Measurements from ENCODE around the gene BRAP. TPM values are rescaled to one million over a fixed set of nuclear protein-coding genes. Genes with fewer than 3 reads are reported as not detected.
A peak's percentile ranks its signal among the peaks of the same experiment; 100 is the strongest.
"Not testable (repeated sequence)": the region's sequence is repeated elsewhere in the genome, so short reads cannot be mapped to it uniquely, and the experiment has no call there.

Gene BRAP
- total RNA-seq, 2 experiments from 2014 or later, result 20.2 to 23.6 TPM

GRCh38 chr12:111628505-111629260 lies 57.1 kb downstream of the BRAP start:
- Mint-ChIP-seq H3K4me3 (no peak overlapping the region), H3K27ac (no peak overlapping the region), H3K27me3 (no peaks in the 10 kb centered on the region), H3K4me1 (no peaks in the 10 kb centered on the region), H3K9me3 (no peaks in the 10 kb centered on the region), H3K36me3 (ENCODE audit: low read depth) (no peaks in the 10 kb centered on the region)
- ChIA-PET CTCF (interaction anchor here (0.6 to 1.2 kb wide), 3 partner anchors 10 to 133 kb away, joined by 3 to 4 read pairs (median 3); no protein-coding TSS in a partner anchor), POLR2A (no interaction called here)
- no peak for DNase-seq

DNA sequence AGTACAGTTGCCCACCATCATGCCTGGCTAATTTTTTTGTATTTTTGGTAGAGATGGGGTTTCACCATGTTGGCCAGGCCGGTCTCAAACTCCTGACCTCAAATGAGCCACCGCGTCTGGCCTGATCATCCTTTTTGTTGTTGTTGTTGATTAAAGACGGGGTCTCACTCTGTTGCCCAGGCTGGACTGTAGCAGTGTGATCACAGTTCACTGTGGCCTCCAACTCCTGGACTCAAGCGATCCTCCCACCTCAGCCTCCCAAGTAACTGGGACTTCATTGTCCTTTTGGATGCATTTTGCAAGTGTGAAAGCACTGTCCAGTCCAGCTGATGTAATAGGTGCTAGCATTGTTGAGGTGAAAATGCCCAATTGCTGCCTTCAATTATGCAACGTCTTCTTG lies 59.5 kb downstream of the BRAP start:
- Mint-ChIP-seq H3K36me3 (ENCODE audit: low read depth) (no peaks in the 10 kb centered on the region), H3K27me3 (no peaks in the 10 kb centered on the region), H3K27ac (no peak overlapping the region), H3K4me3 (no peak overlapping the region), H3K9me3 (no peaks in the 10 kb centered on the region), H3K4me1 (no peaks in the 10 kb centered on the region)
- POLR2A ChIA-PET, result no interaction called here
- DNase-seq, result no peak
- CTCF ChIA-PET, result interaction anchor here (0.6 to 0.7 kb wide), 2 partner anchors 34 to 80 kb away, joined by 3 read pairs; no protein-coding TSS in a partner anchor

DNA sequence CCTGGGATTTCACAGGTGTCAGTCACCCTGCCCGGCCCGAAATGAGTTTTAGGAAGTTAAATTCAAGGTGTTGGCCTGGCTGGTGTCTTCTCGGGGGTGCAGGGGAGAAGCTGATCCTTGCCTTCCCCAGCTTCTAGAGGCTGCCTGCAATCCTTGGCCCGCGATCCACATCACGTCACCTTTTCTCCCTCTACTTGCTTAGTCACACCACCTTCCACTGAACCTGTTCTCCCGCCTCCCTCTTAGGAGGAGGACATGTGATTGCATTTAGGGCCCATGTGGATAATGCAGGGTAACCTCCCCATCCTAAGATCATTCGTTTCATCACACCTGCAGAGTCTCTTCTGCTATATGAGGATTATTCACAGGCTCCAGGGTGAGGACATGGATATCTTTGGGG lies 61.2 kb downstream of the BRAP start:
- Mint-ChIP-seq H3K27me3 (no peaks in the 10 kb centered on the region), H3K9me3 (no peaks in the 10 kb centered on the region), H3K27ac (no peak overlapping the region), H3K4me1 (no peaks in the 10 kb centered on the region), H3K4me3 (no peak overlapping the region), H3K36me3 (ENCODE audit: low read depth) (no peaks in the 10 kb centered on the region)
- DNase-seq, result no peak
- CTCF ChIA-PET, result no interaction called here
- POLR2A ChIA-PET, result no interaction called here

GRCh38 chr12:111617841-111618240 lies 67.9 kb downstream of the BRAP start:
- POLR2A ChIA-PET; H3K9me3 Mint-ChIP-seq; H3K36me3 Mint-ChIP-seq (ENCODE audit: low read depth); H3K27ac Mint-ChIP-seq; H3K4me1 Mint-ChIP-seq; DNase-seq; H3K27me3 Mint-ChIP-seq; H3K4me3 Mint-ChIP-seq: not testable (repeated sequence)
- CTCF ChIA-PET, result interaction anchor here (0.6 to 0.7 kb wide), 2 partner anchors 88 to 494 kb away, joined by 3 to 7 read pairs; no protein-coding TSS in a partner anchor

GRCh38 chr12:111616177-111616623 lies 69.6 kb downstream of the BRAP start:
- H3K27me3 Mint-ChIP-seq, result no peaks in the 10 kb centered on the region
- H3K4me1 Mint-ChIP-seq, result peaks cover 4% of the 10 kb centered on the region
- H3K9me3 Mint-ChIP-seq, result no peaks in the 10 kb centered on the region
- H3K4me3 Mint-ChIP-seq, result no peak overlapping the region
- H3K36me3 Mint-ChIP-seq (ENCODE audit: low read depth), result no peaks in the 10 kb centered on the region
- ChIA-PET POLR2A (no interaction called here), CTCF (no interaction called here)
- no peak for DNase-seq
- no peak overlapping the region for H3K27ac Mint-ChIP-seq

- ChIA-PET POLR2A (no interaction called here), CTCF (no interaction called here)
- H3K4me1 Mint-ChIP-seq, result peaks cover under 1% of the 10 kb centered on the region
Measured at GRCh38 chr12:111607239-111607638, 78.5 kb downstream of the BRAP start.

GRCh38 chr12:111606767-111607230 lies 79.0 kb downstream of the BRAP start:
- no peaks in the 10 kb centered on the region for H3K9me3 Mint-ChIP-seq
- H3K4me1 Mint-ChIP-seq, result no peaks in the 10 kb centered on the region
- no peaks in the 10 kb centered on the region for H3K36me3 Mint-ChIP-seq (ENCODE audit: low read depth)
- no peaks in the 10 kb centered on the region for H3K27me3 Mint-ChIP-seq
- no peak overlapping the region for H3K27ac Mint-ChIP-seq
- no peak overlapping the region for H3K4me3 Mint-ChIP-seq
- DNase-seq, result no peak
- POLR2A ChIA-PET, result no interaction called here
- CTCF ChIA-PET, result no interaction called here

More at GRCh38 chr12:111607239-111607638, 78.5 kb downstream of the BRAP start:
- Mint-ChIP-seq H3K36me3 (ENCODE audit: low read depth) (no peaks in the 10 kb centered on the region), H3K9me3 (no peaks in the 10 kb centered on the region), H3K4me3 (no peak overlapping the region), H3K27me3 (no peaks in the 10 kb centered on the region), H3K27ac (no peak overlapping the region)
- DNase-seq, result no peak

DNA sequence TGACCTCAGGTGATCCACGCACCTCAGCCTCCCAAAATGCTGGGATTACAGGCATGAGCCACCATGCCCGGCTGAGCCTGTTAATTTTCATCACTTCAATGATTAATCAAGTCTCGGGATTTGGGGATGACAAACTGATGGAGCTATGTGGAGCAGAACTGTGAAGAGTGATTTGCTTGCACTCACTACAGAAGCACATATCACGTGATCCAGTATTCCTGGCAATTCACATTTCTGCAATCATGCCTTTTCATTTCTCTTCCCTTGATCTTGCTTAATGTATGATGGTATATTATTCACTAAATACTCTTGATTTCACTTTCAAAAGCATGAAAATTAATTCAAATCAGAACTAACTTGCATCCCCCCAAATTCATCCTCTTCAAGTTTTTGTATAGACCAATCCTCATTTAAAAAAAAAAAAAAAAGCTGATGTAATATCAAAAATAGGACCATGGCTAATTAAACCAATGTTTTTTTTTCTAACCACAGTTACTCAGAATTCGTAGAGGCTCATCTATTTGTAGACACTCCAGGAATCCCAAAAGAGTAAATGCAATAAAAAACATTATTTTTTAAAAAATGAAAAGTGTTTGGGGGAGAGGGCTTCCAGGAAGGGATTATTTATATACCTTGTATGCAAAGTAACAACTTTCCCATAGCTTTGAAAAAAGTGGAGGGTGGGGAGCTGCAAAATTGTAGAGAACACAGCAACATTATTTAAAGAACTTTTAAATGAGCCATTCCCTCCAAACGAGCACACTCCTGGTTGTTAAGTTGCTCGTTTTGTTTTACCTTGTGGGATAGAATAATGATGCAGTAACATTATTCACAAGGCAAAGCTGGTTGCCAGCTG lies 79.6 kb downstream of the BRAP start:
- Mint-ChIP-seq H3K4me1 (no peaks in the 10 kb centered on the region), H3K27me3 (no peaks in the 10 kb centered on the region), H3K9me3 (no peaks in the 10 kb centered on the region), H3K4me3 (no peak overlapping the region), H3K36me3 (ENCODE audit: low read depth) (no peaks in the 10 kb centered on the region), H3K27ac (no peak overlapping the region)
- ChIA-PET POLR2A (no interaction called here), CTCF (no interaction called here)
- DNase-seq, result no peak

DNA sequence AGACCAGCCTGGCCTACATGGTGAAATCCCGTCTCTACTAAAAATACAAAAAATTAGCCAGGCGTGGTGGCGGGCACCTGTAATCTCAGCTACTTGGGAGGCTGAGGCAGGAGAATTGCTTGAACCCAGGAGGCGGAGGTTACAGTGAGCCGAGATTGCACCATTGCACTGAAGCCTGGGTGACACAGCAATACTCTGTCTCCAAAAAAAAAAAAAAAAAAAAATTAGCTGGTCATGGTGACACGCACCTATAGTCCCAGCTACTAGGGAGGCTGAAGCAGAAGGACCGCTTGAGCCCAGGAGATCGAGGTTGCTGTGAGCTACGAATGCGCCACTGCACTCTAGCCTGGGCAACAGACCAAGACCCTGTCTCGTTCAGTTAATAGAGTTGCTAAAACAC lies 82.9 kb downstream of the BRAP start:
- CTCF ChIA-PET, result interaction anchor here (0.7 kb wide), 1 partner anchor 90 kb away, joined by 3 read pairs; no protein-coding TSS in a partner anchor
- not testable (repeated sequence) for H3K36me3 Mint-ChIP-seq (ENCODE audit: low read depth); H3K4me3 Mint-ChIP-seq; H3K27me3 Mint-ChIP-seq; H3K4me1 Mint-ChIP-seq; DNase-seq; H3K27ac Mint-ChIP-seq; H3K9me3 Mint-ChIP-seq
- POLR2A ChIA-PET, result interaction anchor here (0.6 kb wide), 1 partner anchor 50 kb away, joined by 6 read pairs; no protein-coding TSS in a partner anchor

GRCh38 chr12:111602348-111602747 lies 83.4 kb downstream of the BRAP start:
- no peak overlapping the region for H3K4me3 Mint-ChIP-seq
- no peaks in the 10 kb centered on the region for H3K27me3 Mint-ChIP-seq
- H3K9me3 Mint-ChIP-seq, result no peaks in the 10 kb centered on the region
- no peak overlapping the region for H3K27ac Mint-ChIP-seq
- H3K36me3 Mint-ChIP-seq (ENCODE audit: low read depth), result no peaks in the 10 kb centered on the region
- no peak for DNase-seq
- ChIA-PET POLR2A (no interaction called here), CTCF (no interaction called here)
- H3K4me1 Mint-ChIP-seq, result peaks cover 12% of the 10 kb centered on the region

GRCh38 chr12:111600986-111601385 lies 84.8 kb downstream of the BRAP start:
- H3K4me3 Mint-ChIP-seq; H3K27ac Mint-ChIP-seq; H3K36me3 Mint-ChIP-seq (ENCODE audit: low read depth); H3K27me3 Mint-ChIP-seq; POLR2A ChIA-PET; CTCF ChIA-PET; DNase-seq; H3K9me3 Mint-ChIP-seq: not testable (repeated sequence)
- peaks cover 22% of the 10 kb centered on the region for H3K4me1 Mint-ChIP-seq

DNA sequence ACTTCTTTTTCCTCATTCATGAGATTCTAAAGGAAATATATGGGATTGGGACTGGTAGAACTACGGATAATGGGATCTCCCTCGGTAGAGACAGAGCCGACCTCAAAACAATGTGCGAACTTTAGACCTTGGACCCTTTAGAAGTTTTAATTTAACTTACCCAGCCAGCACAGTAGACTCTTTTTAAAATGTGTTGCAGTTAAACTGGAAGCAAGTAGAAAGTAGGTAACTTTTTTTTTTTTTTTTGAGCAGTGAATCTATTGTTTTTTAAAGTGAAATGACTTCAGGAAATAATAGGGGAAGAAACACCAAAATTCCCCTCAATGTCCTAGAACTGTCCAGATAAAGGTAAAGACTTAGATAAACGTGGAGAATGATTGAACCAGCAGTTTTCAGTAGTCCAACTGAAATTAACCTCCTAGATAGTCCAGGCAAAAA lies 85.5 kb downstream of the BRAP start:
- Mint-ChIP-seq H3K27ac (peak overlapping the region; percentile 87), H3K4me1 (peaks cover 25% of the 10 kb centered on the region), H3K36me3 (ENCODE audit: low read depth) (peaks cover 3% of the 10 kb centered on the region), H3K9me3 (no peaks in the 10 kb centered on the region), H3K4me3 (peak overlapping the region; percentile 79), H3K27me3 (no peaks in the 10 kb centered on the region)
- POLR2A ChIA-PET, result no interaction called here
- DNase-seq, result no peak
- CTCF ChIA-PET, result no interaction called here

Data from activated CD4-positive, alpha-beta T cell treated with anti-CD3 and anti-CD28 coated beads, Interleukin-2, amount 10 ng/mL, durations not matched to agents 7 days and 5 days (primary cell).